NCI-H146 treated with DMSO at 0.1 percent for 48 hours (cell line): Measurements from ENCODE around the gene PAFAH2.

ENCODE experiments used
- DNase-seq: peaks from one replicate; lab custom pipeline; 2025; ENCODE audit not compliant: unreplicated experiment; lab: John Stamatoyannopoulos, UW

The PAFAH2 gene

DNA sequence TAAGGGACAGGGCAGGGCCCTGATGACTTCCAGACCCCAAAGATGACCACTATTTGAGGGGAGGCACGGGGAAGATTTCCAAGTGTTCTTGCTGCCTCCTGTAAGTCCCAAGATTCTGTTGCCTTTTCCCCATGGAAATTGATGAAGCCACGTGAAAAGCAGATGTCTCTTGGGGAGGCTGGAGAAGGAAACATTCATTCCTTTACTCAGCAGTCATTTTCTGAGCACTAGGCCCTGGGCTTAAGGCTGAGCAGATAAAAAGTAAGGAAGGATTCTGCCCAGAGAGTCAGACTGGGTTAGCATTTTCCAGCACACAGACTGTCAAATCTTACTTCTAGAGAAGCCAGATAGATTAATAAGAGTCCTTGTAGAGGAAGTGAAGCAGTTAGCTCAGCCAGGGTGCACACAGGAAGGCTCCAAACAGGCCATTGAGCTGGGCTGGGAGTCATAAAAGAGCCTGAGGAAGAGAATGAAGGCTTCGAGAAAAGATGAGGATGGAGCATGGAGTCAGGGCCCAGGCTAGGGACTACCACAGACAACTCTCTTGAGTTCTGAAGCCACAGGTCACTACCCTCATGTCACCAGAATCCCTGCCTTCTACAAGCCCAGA, 33.9 kb upstream of the PAFAH2 start:
- DNase-seq: no peak

DNA sequence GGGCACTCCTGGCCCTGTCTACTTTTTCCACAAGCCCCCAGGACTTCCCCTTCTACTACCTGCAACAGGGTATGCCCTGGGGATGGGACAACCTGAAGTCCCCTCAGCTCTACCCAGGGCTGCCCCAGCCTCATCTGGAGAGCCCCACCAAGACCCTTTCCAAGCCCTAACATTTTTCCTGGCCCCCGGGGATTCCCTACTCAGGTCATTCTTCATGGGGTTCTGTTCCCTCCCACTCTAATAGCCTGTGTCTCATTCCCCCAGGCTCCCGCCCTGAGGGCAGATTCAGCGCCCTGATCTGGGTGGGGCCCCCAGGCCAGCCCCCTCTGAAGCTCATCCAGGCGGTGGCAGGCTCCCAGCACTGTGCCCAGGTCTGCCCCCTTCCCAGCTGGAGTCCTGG, 33.3 kb upstream of the PAFAH2 start:
- DNase-seq: no peak

DNA sequence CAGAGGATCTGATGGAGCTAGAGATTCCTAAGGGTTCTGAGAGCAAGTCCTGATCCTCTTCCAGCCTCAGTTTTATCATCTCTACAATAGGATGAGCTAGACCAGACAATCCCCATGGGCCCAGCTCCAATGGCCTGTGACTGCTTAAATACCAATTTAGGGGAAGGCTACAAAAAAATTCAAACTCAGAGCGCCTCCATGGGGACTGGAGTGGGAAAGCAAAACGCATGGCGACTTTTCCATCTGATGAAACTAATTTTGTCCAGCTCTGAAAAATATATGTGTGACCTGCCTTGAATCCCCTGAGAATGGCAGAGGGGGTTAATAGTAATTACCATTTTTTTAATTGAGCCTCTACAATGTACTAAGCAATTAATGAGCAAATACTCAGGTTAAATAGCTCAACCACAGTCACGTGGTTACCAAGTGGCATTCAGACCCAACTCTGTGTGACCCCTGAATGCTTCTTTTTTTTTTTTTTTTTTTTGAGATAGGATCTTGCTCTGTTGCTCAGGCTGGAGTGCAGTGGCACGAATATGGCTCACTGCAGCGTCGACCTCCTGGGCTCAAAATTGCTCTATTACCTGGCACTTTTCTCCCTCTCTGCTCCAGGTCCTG, 32.1 kb upstream of the PAFAH2 start:
- DNase-seq: no peak

DNA sequence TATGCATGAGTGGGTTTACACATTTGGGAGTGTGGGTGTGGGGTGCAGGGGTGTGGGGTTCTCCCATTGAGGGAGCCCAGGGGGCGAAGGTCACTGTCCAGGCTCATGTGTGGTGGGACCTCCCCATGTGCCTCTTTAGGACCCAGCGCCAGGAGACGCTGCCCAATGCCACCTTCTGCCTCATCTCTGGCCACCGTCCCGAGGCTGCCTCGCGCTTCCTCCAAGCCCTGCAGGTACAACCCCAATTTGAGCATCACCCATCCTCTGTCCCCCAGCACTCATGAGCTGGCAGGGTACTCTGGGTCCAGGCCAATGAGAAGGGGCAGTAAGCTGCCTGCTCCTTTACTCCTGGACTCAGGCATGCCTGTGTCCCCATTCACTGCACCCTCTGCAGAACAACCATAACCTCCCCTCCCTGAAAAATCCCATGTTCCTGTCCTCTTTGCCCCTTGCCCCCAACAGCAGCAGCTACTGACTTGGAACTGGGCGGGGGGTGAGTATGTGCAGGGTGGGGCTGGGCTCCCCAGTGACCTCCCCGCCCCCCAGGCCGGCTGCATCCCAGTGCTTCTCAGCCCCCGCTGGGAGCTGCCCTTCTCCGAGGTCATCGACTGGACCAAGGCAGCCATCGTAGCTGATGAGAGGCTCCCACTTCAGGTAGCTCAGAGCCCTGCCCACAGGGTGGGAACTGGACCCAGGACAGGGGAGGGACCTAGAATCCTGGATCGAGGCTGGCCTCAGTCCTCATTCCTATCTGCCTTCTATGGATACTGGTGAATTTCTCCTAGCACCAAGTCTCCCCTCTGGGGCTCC, 31.4 kb upstream of the PAFAH2 start:
- no peak for DNase-seq

DNA sequence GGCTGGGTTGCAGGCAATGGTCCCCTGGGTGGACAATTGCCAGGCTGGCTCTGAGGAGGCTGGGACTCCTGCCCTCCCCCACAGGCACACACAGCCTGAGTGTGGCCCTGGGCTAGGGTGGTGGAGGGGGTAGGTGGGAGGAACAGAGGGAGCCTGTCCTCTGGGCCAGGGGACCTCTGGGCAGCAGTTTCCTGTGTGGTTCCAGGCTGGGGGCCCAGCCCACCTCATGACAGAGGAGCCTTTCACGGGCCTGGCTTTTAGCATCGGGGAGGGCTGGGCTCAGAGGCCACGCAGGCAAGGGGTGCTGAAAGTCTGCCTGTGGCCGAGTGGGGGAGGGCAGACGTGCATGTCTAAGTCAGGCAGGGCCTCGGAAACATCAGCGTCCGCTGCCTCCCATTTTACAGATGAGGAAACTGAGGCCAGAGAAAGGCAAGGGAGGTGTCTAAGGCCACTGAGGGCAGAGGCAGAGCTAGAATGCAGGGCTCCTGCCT, 30.7 kb upstream of the PAFAH2 start:
- DNase-seq: no peak

DNA sequence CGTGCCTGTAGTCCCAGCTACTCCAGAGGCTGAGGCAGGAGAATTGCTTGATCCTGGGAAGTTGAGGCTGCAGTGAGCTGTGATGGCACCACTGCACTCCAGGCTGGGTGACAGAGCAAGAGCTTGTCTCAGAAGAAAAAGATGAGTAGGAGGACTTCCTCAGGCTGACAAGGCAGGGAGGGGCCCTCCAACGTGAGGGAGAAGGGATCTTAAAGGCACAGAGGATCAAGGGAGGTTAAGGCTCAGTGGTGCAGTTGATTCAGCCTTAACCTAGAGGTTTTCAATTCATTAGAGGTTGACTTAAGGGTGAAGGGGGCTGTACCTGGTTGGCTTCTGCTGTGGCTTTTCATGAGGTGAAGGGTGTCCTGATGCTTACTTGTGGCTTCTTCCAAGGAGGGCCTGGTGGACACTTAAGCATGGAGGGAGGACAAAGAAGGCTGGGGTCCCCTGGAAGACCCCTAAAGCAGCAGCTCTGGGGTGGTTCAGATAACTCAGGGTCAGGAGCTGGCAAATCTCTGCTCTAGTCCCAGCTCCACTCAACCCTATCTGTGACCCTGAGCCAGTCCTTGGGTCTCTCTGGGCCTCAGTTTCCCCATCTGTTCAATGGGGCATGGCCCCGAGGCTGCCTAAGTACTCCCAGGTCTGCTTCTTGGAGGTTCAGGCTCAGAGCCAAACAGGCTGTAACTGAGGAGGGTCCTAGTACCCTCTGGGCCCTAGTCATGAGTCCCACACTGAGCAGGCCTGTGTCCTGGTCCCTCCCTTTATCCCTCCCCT, 30.0 kb upstream of the PAFAH2 start:
- DNase-seq: no peak

DNA sequence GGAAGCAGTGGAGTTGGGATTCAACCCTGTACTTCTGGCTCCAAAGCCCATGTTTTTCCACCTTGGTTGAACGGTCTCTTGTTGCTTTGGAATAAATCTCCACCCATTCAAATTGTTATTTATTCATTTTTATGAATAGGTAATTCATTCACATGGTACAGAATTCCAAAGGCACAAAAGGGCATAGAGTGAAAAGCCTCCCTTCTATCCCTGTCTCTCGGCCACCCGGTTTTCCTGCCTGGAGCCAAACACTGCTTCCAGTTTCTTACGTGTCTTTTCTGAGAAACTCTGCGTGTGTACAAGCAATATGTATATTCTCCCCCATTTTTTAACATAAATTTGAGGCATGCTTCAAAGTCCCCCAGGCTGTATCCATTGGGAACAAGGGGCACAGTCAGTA, 27.7 kb upstream of the PAFAH2 start:
- no peak for DNase-seq

DNA sequence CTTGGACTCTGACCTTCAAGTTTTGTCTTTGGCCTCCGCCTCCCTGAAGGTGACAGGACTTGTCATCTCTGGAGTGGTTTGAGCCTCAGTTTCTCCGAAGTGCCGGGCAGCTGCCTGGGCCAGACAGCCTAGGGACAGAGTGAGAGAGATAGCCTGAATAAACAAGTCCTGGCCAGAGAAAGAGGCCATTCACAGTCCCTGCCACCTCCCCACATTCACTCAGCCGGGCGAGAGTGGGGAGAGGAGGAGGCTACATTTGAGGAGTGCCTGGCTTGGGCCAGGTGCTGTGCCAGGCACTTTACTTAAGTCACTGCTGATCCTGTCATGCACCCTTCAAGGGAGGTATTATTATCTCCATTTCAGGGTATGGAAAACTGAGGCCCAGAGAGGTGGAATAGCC, 27.2 kb upstream of the PAFAH2 start:
- DNase-seq: no peak

DNA sequence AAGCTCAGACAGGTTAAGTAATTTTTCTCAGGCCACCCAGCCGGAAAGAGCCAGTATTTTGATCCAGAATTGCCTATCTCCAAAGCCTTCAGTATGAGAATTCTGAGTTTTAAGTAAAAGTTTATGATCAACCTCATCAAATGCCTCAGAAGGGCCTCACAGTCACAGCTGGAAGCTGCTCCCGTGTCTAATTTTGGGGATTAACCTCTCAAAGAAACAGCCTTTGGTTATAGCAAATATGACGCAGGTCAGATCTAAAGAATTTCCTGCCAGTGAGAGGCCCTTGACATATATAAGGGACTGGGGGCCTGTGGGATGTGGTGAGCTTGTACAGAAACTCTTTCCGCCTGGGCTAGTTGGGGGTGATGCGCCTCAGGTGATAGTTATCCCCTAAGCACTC, 26.0 kb upstream of the PAFAH2 start:
- no peak for DNase-seq

DNA sequence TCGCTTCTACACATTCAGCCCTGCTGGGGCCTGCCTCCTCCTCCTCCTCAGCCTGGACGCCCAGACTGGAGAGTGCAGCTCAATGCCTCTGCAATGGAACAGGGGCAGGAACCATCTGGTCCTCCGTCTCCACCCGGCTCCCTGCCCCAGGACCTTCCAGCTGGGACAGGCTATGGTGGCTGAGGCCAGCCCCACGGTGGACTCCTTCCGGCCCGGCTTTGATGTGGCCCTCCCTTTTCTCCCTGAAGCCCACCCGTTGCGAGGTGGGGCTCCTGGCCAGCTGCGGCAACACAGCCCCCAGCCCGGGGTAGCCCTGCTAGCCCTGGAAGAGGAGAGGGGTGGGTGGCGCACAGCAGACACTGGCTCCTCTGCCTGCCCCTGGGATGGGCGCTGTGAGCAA, 25.1 kb upstream of the PAFAH2 start:
- no peak for DNase-seq

DNA sequence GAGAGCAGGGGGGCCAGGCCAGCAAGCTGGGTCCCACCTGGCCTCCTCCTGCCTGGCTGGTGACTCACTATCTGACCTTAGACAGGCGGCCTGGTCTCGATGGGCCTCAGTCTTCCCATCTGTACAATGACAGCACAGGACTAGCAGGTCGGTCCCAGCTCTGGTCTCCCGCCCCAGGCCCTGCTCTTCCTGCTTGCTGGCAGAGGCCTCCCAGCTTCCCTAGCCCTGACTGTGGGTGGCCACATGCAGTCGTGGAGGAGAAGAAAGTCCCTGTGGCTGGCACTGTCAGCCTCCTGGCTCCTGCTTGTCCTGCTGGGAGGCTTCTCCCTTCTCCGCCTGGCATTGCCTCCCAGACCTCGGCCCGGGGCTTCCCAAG, 24.5 kb upstream of the PAFAH2 start:
- DNase-seq: no peak

DNA sequence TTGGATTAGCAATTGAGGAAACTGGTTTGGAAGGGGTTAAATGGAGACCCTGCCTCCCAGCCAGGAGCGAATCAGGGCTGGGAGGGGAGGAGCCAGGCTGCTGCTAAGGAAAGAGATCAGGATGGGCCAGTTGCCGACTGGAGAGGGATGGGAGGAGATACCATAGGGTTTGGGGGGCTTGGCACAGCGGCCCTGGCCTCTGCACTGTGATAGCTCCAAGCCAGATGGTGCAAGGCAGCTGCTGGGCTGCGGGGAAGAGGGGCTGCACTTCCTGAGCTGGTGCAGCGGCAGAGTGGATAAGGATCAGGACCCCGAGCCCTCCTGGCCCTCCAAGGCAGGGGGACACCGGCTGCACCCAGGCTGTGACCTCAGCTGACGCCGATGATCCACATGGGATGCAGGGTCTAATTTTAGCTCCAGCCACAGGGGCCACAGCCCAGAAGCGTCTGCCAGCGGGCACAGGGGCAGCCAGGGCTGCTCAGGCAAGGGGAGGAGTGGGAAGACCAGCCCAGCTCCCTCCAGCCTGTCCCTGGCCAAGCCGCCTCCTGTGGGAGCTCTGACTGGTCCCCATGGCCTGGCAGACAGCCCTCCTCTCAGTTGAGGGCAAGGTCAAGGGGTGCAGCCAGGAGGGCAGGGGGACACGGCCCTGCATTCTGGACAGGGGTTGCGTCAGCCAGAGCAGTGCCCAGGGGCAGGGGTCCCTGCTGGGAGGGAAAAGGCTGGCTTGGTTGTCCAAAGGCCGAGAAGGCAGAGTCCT, 24.0 kb upstream of the PAFAH2 start, which contains the start of gene EXTL1:
Gene EXTL1, plus strand, starts transcription at position 129 of the 757 bp plus-strand sequence. CDS start 872 bp downstream, outside the sequence.
- no peak for DNase-seq

DNA sequence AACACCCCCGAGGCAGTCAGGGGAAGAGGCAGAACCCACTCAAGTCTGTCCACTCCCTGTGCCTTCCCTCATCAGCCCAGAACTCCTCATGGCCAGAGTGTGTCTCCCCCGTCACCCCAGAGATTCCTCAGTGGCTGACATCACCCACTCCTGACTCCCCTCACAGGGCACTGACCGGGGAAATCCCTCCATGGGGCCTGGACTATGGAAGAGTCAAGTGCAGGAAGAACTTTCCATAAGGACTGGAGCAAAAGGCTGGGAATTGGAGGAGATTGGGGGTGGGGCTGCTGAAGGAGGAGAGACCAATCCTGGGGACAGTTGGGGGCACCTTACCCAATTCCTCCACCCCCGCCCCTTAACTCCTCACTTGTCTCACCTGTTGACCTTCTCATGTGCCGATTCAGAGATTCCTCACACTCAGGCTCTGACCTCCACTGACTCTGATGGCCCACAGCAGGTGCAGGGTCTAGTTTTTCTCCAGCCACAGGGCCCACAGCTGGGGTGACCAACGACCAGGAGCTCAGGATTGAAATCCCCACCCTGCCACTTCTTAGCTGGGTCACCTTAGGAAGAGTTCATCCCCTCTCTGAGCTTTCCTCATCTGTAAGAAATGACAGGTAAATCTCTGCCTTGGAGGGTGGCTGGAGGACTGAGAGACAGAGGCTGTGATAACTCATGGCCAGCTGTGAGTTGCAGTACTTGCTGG, 23.2 kb upstream of the PAFAH2 start:
- no peak for DNase-seq

DNA sequence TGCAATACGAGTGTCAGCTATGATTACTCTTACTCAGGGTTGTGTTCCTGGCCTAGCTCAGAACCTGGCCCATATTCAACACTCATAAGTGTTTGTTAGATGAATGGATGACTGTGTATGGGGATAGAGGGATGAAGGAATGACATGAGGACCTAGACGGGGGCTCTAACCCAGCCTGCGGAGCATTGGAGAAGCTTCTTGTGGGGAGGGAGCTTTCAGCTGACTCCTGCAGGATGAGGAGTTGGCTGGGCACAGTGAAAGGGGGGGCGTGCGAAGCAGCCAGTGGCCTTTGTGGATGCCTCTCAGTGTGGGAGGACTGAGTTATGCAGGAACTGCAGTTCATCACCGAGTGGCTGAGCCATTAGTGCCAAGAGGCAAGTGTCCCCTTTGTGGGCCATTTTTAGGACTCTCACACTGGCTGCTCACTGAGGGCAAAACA, 22.5 kb upstream of the PAFAH2 start:
- no peak for DNase-seq

DNA sequence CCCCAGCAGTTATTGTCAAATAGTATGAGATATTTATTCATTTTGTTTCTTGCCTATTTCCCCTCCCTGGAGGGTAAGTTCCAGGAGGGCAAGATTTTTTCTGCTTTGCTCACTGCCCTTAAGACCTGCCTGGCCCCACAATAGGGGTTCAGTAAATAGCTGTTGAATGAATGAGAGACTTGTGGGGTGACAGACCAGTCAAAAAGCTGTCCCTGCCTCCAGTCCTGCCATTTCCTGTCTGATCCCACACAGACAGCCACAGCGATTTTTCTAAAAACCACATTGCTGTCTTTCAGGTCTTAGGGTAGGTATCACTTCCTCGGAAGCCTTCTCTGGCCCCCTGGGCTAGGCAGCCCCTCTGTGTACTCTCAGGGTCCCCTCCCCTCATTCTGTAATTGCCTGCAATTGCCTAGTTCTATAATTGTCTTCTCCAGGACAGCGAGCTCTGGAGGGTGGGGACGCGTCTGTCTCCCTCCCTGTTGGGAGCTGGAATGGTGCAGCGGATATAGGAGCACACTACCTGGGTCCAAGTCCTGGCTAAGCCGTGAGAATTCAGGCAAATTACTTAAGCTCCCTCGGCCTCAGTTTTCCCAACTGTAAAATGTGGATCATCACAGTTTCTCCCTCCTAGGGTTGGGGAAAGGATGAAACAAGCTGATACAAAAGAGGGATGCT, 21.9 kb upstream of the PAFAH2 start:
- DNase-seq: no peak

DNA sequence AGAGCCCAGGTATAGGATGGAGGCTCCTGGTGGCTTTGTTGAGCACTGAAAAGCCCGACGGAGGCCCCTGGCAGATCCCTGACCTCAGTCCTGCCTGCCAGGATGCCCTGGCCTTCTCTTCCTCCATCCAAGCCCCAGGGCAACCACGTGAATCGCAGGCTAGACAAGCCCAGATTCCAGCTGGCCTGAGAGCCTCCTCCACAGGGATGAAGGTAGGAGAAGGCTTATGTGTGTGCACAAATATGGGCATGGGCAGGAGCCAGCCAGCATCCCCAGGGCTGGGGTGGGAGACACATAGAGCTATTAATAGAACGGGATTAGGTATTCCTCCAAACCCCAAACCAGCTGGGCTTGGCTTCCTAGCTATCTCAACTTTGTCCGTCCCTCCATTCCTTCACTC, 19.7 kb upstream of the PAFAH2 start:
- DNase-seq: no peak

DNA sequence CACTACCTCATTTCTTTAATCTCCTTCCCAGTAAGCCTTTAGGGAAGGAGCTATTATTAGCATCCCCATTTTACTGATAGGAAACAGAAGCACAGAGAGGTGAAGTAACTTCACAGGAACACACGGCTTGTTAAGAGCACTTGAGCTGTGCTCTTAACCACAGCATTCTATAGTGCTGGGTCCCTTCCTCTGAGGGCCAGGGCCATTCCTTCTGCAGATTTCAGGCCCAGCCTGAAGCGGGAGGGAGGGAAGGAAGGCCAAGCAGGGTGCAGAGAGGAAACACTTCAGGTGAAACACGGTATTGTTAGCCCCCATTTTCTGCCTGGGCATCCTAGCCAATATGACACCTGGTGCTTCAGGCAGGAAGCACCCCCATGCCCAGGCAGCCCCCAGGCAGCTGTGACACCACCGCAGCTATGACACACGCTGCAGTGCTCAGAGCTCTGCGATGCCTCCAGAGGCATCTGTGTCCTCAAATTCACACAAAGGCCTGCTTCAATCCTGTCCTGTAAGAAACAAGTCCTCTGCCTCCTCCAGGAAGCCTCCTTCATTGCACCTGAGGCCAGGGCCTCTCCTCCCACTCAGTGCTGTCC, 19.2 kb upstream of the PAFAH2 start:
- no peak for DNase-seq

DNA sequence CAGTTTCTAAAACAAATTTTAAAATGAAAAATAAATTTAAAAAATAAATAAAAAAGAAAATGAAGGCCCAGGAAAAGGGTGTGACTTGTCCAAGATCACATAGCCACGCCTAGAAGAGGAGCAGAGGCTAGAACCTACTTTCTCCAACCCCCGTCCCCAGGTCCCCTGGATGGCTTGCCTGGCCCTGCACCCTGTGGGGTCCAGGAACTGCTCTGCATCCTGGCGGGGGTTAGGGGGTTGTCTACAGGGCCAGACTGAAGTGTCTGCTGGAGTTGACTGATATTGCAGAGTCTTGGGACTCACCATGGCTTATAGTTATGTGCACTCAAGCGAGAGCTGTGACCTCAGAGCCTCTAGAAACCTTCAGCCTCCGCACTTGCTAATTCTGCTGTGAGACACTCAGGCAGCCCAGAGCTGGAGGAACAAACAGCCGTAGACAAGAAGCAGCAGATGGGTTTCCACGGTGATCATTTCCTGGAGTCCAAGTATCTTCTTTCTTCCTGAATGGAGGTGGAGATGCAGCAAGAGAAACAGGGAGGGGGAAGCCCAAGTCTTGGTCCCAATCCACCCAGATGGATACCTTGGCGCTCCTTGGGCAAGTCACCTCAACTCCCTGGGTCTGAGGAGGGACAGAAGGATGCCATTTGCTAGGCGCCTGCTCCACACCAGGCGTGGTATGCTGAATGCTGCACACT, 18.5 kb upstream of the PAFAH2 start:
- DNase-seq: no peak
